K562 (cell line): Measurements from ENCODE around the gene CLDN14. TPM values are rescaled to one million over a fixed set of nuclear protein-coding genes. Genes with fewer than 3 reads are reported as not detected.

ENCODE experiments used
- ATAC-seq: fragments of 200-7000 bp; cut with Tn5 transposase; 3 replicates; pipeline ENCODE4 v1.9.1; 2020; ENCODE audit warnings: moderate library complexity
- BruUV-seq: library from RNA; stranded (reverse); fragments of 400-500 nt; replicated peaks from 2 replicates; lab custom pipeline; 2021; lab: Mats Ljungman, UMichigan
- CTCF ChIA-PET: fragments of 300-600 bp; formaldehyde crosslinking; extraction: SDS; loops from one replicate; lab custom pipeline; 2021; ENCODE audit warnings: low intra/inter-chr PET ratio; lab: Yijun Ruan, JAX
- POLR2A ChIA-PET: fragments of 300-600, 350-650 bp; sonication (Branson Sonifier 250); formaldehyde crosslinking; extraction: SDS; loops from one replicate; lab custom pipeline; 2021; ENCODE audit warnings: antibody characterized with exemption, inconsistent platforms; lab: Yijun Ruan, JAX
- DNase-seq, 4 experiments: peaks; one replicate each; pipeline versions ENCODE4 v3.0.0 to v3.0.0-alpha.2; 2011 to 2018; ENCODE audit warnings: low spot score in 3 of 4, mixed read lengths in 3 of 4; ENCODE audit errors: extremely low read depth in 1 of 4
- FAIRE-seq: peaks from 2 replicates; lab custom pipeline; 2011; peaks lifted over from hg19 to GRCh38; lab: Jason Lieb, UNC
- H2AFZ ChIP-seq: 2 replicates; pipeline ENCODE4 v1.6.0; 2011; ENCODE audit warnings: low read depth, low read length, control low read depth, inconsistent platforms
- H3K27ac ChIP-seq: fragments of 200-600 bp; 3 replicates; pipeline ENCODE4 v1.8.0; 2011; ENCODE audit warnings: low read depth, mild to moderate bottlenecking, control low read depth, inconsistent platforms, low read length, moderate library complexity, mixed read lengths; ENCODE audit errors: extremely low read depth
- H3K27me3 ChIP-seq, 2 experiments: fragments of 300-600 bp in 1 of 2; 2 replicates in 1 of 2; 3 replicates in 1 of 2; pipeline versions ENCODE4 v1.6.0 to v1.8.0; 2011; ENCODE audit warnings: inconsistent platforms in 2 of 2, low read length in 2 of 2, mild to moderate bottlenecking in 1 of 2, mixed read lengths in 1 of 2, moderate library complexity in 1 of 2; ENCODE audit not compliant: control insufficient read depth in 2 of 2, insufficient read depth in 2 of 2
- H3K36me3 ChIP-seq: fragments of 300-600 bp; 3 replicates; pipeline ENCODE4 v1.8.0; 2011; ENCODE audit warnings: mild to moderate bottlenecking, low read length, inconsistent platforms; ENCODE audit not compliant: control insufficient read depth, insufficient read depth
- H3K4me1 ChIP-seq, 2 experiments: fragments of 200-600 bp in 1 of 2; replicated peaks in 1 of 2; 2 replicates in 1 of 2; 3 replicates in 1 of 2; pipeline versions ENCODE4 v1.5.1 to v1.8.0; 2011; ENCODE audit warnings: inconsistent platforms in 2 of 2, low read length in 2 of 2, mild to moderate bottlenecking in 1 of 2, mixed read lengths in 1 of 2, moderate library complexity in 1 of 2; ENCODE audit not compliant: control insufficient read depth in 2 of 2, insufficient read depth in 2 of 2
- H3K4me2 ChIP-seq: 2 replicates; pipeline ENCODE4 v1.6.1; 2011; ENCODE audit warnings: low read length, control low read depth, inconsistent platforms, mixed read lengths; ENCODE audit not compliant: insufficient read depth
- H3K4me3 ChIP-seq: fragments of 200-600 bp; sonication (generic), shearing (Covaris generic); 2 replicates; pipeline ENCODE4 v1.5.1; 2016; ENCODE audit warnings: control low read depth, inconsistent platforms
- H3K79me2 ChIP-seq: fragments of 200-600 bp; 3 replicates; pipeline ENCODE4 v1.8.0; 2011; ENCODE audit warnings: low read length, inconsistent platforms; ENCODE audit not compliant: control insufficient read depth, insufficient read depth
- H3K9ac ChIP-seq, 2 experiments: 2 replicates each; pipeline versions ENCODE4 v1.6.0 to v1.6.1; 2011; ENCODE audit warnings: low read depth in 2 of 2, low read length in 2 of 2, control low read depth in 1 of 2, inconsistent platforms in 1 of 2, mild to moderate bottlenecking in 1 of 2, mixed read lengths in 1 of 2; ENCODE audit not compliant: insufficient read depth in 1 of 2
- H3K9me1 ChIP-seq: one replicate; pipeline ENCODE4 v1.6.0; 2011; ENCODE audit warnings: inconsistent platforms, mild to moderate bottlenecking, low read length, moderate library complexity; ENCODE audit not compliant: control insufficient read depth, insufficient read depth
- H3K9me3 ChIP-seq: replicated peaks from 2 replicates; pipeline ENCODE4 v1.5.1; 2011; ENCODE audit warnings: low read depth, low read length, inconsistent platforms; ENCODE audit not compliant: control insufficient read depth, insufficient read depth
- H4K20me1 ChIP-seq: replicated peaks from 2 replicates; pipeline ENCODE4 v1.6.1; 2011; ENCODE audit warnings: low read length, inconsistent platforms, mixed read lengths; ENCODE audit not compliant: control insufficient read depth, insufficient read depth
- DDX20 ChIP-seq: fragments of 450-650 bp; IDR thresholded peaks from 2 replicates; pipeline ENCODE4 v1.6.1; 2016; ENCODE audit warnings: missing genetic modification characterization, low read depth, mild to moderate bottlenecking, missing compliant biosample characterization, moderate library complexity
- E2F3 ChIP-seq: fragments of 250-450 bp; sonication (Bioruptor Pico); IDR thresholded peaks from 2 replicates; pipeline ENCODE4 v1.4.0; 2020; ENCODE audit warnings: mild to moderate bottlenecking
- NR4A1 ChIP-seq, 2 experiments: fragments of 250-450 bp in 1 of 2; fragments of 450-650 bp in 1 of 2; sonication (Bioruptor Pico) in 1 of 2; IDR thresholded peaks; 2 replicates each; pipeline versions ENCODE4 v1.4.0 to v1.6.1; 2016 to 2020; ENCODE audit warnings: mild to moderate bottlenecking in 2 of 2, missing compliant biosample characterization in 1 of 2, missing genetic modification characterization in 1 of 2, moderate library complexity in 1 of 2
- ZKSCAN1 ChIP-seq: fragments of 150-350 bp; IDR thresholded peaks from 2 replicates; pipeline ENCODE4 v1.6.1; 2016; ENCODE audit warnings: low read depth, low read length
- ZNF134 ChIP-seq: fragments of 250-450 bp; sonication (Bioruptor Pico); conservative IDR thresholded peaks from 2 replicates; pipeline ENCODE4 v1.4.0; 2020
- WGBS: fragments of 100-300 bp; shearing (Covaris generic); methylation state at CpG from one replicate; pipeline ENCODE4 v1.1.6; 2016; ENCODE audit warnings: low coverage, mixed read lengths; ENCODE audit not compliant: insufficient coverage; ENCODE audit errors: missing lambda C conversion rate; 5-methylcytosine and 5-hydroxymethylcytosine counted together
- in situ Hi-C: fragments of 300-500 bp; cut with MboI; formaldehyde crosslinking; loops from 4 replicates; pipeline ENCODE4 v1.15.0; 2018; ENCODE audit warnings: inconsistent platforms, mixed read lengths
- intact Hi-C: fragments of 100-400 bp; cut with micrococcal nuclease; formaldehyde crosslinking; loops from 2 replicates; pipeline ENCODE4 v1.14.2; 2022
- polyA plus RNA-seq, 8 experiments: library from polyadenylated mRNA; depleted of rRNA in 4 of 8; stranded (reverse) in 5 of 8; unstranded in 3 of 8; fragments of >200 nt; fragmentation: Nextera tagmentation in 2 of 8; fragmentation: Illumina TruSeq in 1 of 8; extraction: Ambion mirVana in 2 of 8; extraction: Trizol in 1 of 8; gene quantifications; 2 replicates each; pipeline versions ENCODE4 v1.2.1 to v1.2.3, GENCODE V29; 2011 to 2014; ENCODE audit warnings: inconsistent platforms in 1 of 8, missing spikeins in 1 of 8
- total RNA-seq, 7 experiments: library from RNA; depleted of rRNA in 6 of 7; stranded (reverse); fragments of >200 nt in 6 of 7; fragmentation: Illumina TruSeq in 2 of 7; extraction: Trizol in 2 of 7; gene quantifications; 2 replicates each; pipeline versions ENCODE4 v1.2.1 to v1.2.3, GENCODE V29; 2011 to 2021; ENCODE audit warnings: low replicate concordance in 1 of 7

The CLDN14 gene
- total and polyA plus RNA-seq, 9 of the 15 experiments (the other 6 are each of a cell fraction or from before 2014, with no cell fraction given): not detected

GRCh38 chr21:36472377-36472776 lies 7.5 kb downstream of the CLDN14 start:
- no peak for FAIRE-seq
- intact Hi-C loops: loop anchor here (5.0 kb wide), 1 partner anchor 50 kb away; no protein-coding TSS in a partner anchor

GRCh38 chr21:36471254-36471723 lies 8.6 kb downstream of the CLDN14 start:
- in situ Hi-C loops: no loop called here

More at GRCh38 chr21:36472377-36472776, 7.5 kb downstream of the CLDN14 start:
- Histone ChIP-seq H3K4me1 (no peaks in the 10 kb centered on the region), H4K20me1 (peaks cover 4% of the 10 kb centered on the region), H3K27ac (no peak overlapping the region), H3K9me3 (no peaks in the 10 kb centered on the region), H3K27me3 (peaks cover 41 to 66% of the 10 kb centered on the region in 2 experiments), H3K36me3 (no peaks in the 10 kb centered on the region), H3K79me2 (no peaks in the 10 kb centered on the region), H3K9me1 (no peaks in the 10 kb centered on the region), H3K9ac (no peak overlapping the region), H3K4me3 (no peak overlapping the region), H3K4me2 (no peak overlapping the region), H2AFZ (no peak overlapping the region)
- ChIA-PET POLR2A (no interaction called here), CTCF (no interaction called here)
- in situ Hi-C loops: no loop called here
- DNase-seq: no peak
- TF ChIP-seq ZNF134 (CRISPR knock-in tag): peak; percentile 95
- TF ChIP-seq ZKSCAN1: no peak
- 0% methylated on average over 2 of the region's 2 CpGs for WGBS
- ATAC-seq: no peak
- BruUV-seq: no TSS peak

More at GRCh38 chr21:36471254-36471723, 8.6 kb downstream of the CLDN14 start:
- Histone ChIP-seq H4K20me1 (peaks cover 4% of the 10 kb centered on the region), H3K9me1 (no peaks in the 10 kb centered on the region), H3K4me2 (no peak overlapping the region), H3K27ac (no peak overlapping the region), H2AFZ (no peak overlapping the region), H3K36me3 (no peaks in the 10 kb centered on the region), H3K27me3 (peaks cover 42 to 60% of the 10 kb centered on the region in 2 experiments), H3K9me3 (no peaks in the 10 kb centered on the region), H3K79me2 (no peaks in the 10 kb centered on the region), H3K4me3 (no peak overlapping the region), H3K9ac (no peak overlapping the region), H3K4me1 (no peaks in the 10 kb centered on the region)
- ChIA-PET CTCF (no interaction called here), POLR2A (interaction anchor here (0.6 kb wide), 4 partner anchors 8 to 29 kb away, joined by 3 to 4 read pairs (median 3); no protein-coding TSS in a partner anchor)
- FAIRE-seq: no peak
- intact Hi-C loops: loop anchor here (5.0 kb wide), 1 partner anchor 49 kb away; no protein-coding TSS in a partner anchor
- 0% methylated on average over 1 of the region's 1 CpG for WGBS
- DNase-seq: no peak
- no peak for ATAC-seq
- TF ChIP-seq E2F3 (CRISPR knock-in tag): no peak
- no peak for TF ChIP-seq NR4A1 (CRISPR knock-in tag; IDR thresholded peaks at IDR 0.05)
- no peak for TF ChIP-seq NR4A1 (tag; IDR thresholded peaks at IDR 0.05)
- TF ChIP-seq DDX20 (tag): no peak
- BruUV-seq: no TSS peak
